IPS-18a (cell line): ENCODE data around the gene CARD11.

Experiments used
- H3K27ac ChIP-seq: one replicate; pipeline ENCODE4 v1.5.1; 2013; ENCODE audit warnings: low read length
- H3K27me3 ChIP-seq: one replicate; pipeline ENCODE4 v1.6.1; 2013; ENCODE audit warnings: mild to moderate bottlenecking, low read length; ENCODE audit not compliant: control insufficient read depth, insufficient read depth
- H3K36me3 ChIP-seq: one replicate; pipeline ENCODE4 v1.6.1; 2013; ENCODE audit warnings: low read depth, low read length; ENCODE audit not compliant: control insufficient read depth
- H3K4me1 ChIP-seq: one replicate; pipeline ENCODE4 v1.6.1; 2013; ENCODE audit warnings: low read depth, low read length; ENCODE audit not compliant: control insufficient read depth
- H3K4me3 ChIP-seq: one replicate; pipeline ENCODE4 v1.5.1; 2013; ENCODE audit warnings: low read length
- H3K9ac ChIP-seq: one replicate; pipeline ENCODE4 v1.6.1; 2013; ENCODE audit warnings: mild to moderate bottlenecking, low read length, moderate library complexity
- H3K9me3 ChIP-seq: one replicate; pipeline ENCODE4 v1.6.1; 2013; ENCODE audit warnings: low read depth, low read length; ENCODE audit not compliant: control insufficient read depth

Gene CARD11

GRCh38 chr7:2936301-2936700, 107.4 kb downstream of the CARD11 start:
- Histone ChIP-seq H3K36me3 (no peaks in the 10 kb centered on the region), H3K27ac (no peak overlapping the region), H3K4me3 (no peak overlapping the region), H3K9ac (no peak overlapping the region), H3K9me3 (no peaks in the 10 kb centered on the region), H3K27me3 (no peaks in the 10 kb centered on the region), H3K4me1 (peaks cover 5% of the 10 kb centered on the region)

GRCh38 chr7:2934984-2935740, 108.5 kb downstream of the CARD11 start:
- Histone ChIP-seq H3K9me3 (no peaks in the 10 kb centered on the region), H3K27me3 (no peaks in the 10 kb centered on the region), H3K9ac (no peak overlapping the region), H3K27ac (no peak overlapping the region), H3K4me1 (peaks cover 5% of the 10 kb centered on the region), H3K36me3 (no peaks in the 10 kb centered on the region), H3K4me3 (no peak overlapping the region)

DNA sequence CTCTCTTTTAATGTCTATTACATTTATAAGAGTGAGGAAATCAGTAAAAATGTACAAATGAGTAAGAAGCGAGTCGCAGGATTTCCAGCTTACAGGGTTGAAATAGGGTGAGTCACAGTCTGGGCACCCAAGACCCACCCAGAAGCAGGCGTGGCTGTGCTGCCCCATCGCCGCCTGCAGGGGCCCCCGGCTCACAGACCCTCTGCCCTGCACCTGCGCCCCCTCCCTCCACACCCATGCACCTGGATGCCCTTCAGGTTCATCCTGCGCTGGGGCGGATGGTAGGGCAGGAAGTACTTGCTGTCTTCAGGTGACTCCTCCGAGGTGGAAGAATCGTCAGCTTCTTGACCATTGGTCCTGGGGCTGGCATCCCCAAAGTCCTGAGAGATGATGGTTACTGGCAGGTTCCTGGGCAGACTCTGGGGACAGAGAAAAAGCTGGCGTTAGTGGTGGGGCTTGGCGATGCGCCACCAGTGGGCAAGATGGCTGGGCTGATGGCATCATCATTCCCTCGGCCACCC, 109.4 kb downstream of the CARD11 start:
- Histone ChIP-seq H3K9me3 (no peaks in the 10 kb centered on the region), H3K4me1 (peaks cover 5% of the 10 kb centered on the region), H3K4me3 (no peak overlapping the region), H3K27ac (no peak overlapping the region), H3K36me3 (no peaks in the 10 kb centered on the region), H3K9ac (no peak overlapping the region), H3K27me3 (no peaks in the 10 kb centered on the region)

DNA sequence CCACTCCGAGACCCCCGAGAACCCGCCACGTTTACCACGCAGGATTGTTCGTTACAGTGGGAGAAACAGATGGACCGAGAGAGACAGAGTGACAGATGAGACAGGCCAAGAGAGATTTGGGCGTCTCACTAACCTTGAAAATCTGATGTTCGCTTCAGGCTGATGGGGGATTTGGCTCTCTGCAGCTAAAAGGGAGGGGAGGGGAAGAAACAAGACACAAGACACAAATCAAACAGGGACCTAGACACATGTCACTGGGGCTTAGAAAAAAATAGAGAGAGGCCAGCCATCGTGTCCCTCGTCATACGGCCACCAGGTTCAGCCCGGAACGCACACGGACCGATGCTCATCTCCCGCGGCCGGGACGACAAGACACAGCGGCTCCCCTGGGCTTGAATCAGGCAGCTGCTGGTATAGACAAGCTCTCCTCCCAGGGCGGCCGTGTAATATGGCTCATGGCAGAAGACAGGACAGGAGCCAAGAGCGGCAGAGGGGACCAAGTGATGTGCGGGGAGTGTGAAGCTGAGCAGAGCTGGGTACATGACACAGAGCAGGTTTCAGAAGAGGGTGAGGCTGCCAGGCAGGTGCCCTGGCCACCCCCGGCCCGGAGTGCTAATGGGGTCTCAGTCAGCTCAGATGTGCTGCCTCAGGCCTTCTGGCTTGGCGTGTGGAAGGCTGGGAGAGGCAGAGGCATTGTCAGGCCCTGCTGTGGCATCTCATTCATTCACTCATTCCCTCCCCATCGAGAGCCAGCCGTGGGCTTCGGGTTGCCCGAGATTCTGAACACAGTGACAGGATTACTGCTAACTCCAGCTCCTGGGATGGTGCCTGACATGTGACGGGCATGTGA, 111.0 kb downstream of the CARD11 start:
- Histone ChIP-seq H3K4me1 (no peaks in the 10 kb centered on the region), H3K4me3 (no peak overlapping the region), H3K36me3 (no peaks in the 10 kb centered on the region), H3K27me3 (no peaks in the 10 kb centered on the region), H3K27ac (no peak overlapping the region), H3K9me3 (no peaks in the 10 kb centered on the region), H3K9ac (no peak overlapping the region)

- H3K27me3 ChIP-seq, result no peaks in the 10 kb centered on the region
- H3K4me1 ChIP-seq, result no peaks in the 10 kb centered on the region
- no peaks in the 10 kb centered on the region for H3K9me3 ChIP-seq
- no peak overlapping the region for H3K27ac ChIP-seq
- H3K4me3 ChIP-seq, result no peak overlapping the region
- H3K36me3 ChIP-seq, result no peaks in the 10 kb centered on the region
- no peak overlapping the region for H3K9ac ChIP-seq
Measured at GRCh38 chr7:2931034-2931415, 112.6 kb downstream of the CARD11 start.

GRCh38 chr7:2930310-2931033, 113.2 kb downstream of the CARD11 start:
- Histone ChIP-seq H3K9me3 (no peaks in the 10 kb centered on the region), H3K27me3 (no peaks in the 10 kb centered on the region), H3K36me3 (no peaks in the 10 kb centered on the region), H3K27ac (no peak overlapping the region), H3K4me1 (no peaks in the 10 kb centered on the region), H3K4me3 (no peak overlapping the region), H3K9ac (no peak overlapping the region)

- H3K9ac ChIP-seq, result no peak overlapping the region
- H3K36me3 ChIP-seq, result no peaks in the 10 kb centered on the region
- no peaks in the 10 kb centered on the region for H3K9me3 ChIP-seq
- H3K27ac ChIP-seq, result no peak overlapping the region
- no peaks in the 10 kb centered on the region for H3K4me1 ChIP-seq
- H3K27me3 ChIP-seq, result no peaks in the 10 kb centered on the region
- H3K4me3 ChIP-seq, result no peak overlapping the region
Measured at GRCh38 chr7:2929321-2930201, 114.1 kb downstream of the CARD11 start.

- Histone ChIP-seq H3K4me3 (no peak overlapping the region), H3K9ac (no peak overlapping the region), H3K9me3 (no peaks in the 10 kb centered on the region), H3K4me1 (no peaks in the 10 kb centered on the region), H3K36me3 (no peaks in the 10 kb centered on the region), H3K27ac (no peak overlapping the region), H3K27me3 (no peaks in the 10 kb centered on the region)
Measured at GRCh38 chr7:2928613-2929311, 114.9 kb downstream of the CARD11 start.

DNA sequence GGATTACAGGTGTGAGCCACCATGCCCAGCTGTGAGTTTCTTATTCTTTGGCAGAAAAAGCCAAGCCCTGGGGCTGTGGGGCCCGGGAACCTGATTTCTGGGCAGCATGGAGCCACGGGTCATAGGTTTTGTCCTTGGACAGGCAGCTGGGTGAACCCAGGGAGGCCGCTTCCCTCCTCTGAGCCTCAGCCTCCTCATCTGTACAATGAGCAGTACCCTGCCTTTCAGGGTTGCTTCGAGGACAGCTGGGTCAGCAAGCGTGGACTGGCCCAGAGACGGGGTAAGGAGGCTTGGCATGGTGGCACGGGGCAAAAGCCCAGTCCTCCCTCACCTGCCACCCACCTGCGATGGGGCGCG, 115.4 kb downstream of the CARD11 start:
- H3K9me3 ChIP-seq, result no peaks in the 10 kb centered on the region
- no peaks in the 10 kb centered on the region for H3K4me1 ChIP-seq
- no peaks in the 10 kb centered on the region for H3K36me3 ChIP-seq
- H3K4me3 ChIP-seq, result no peak overlapping the region
- no peak overlapping the region for H3K9ac ChIP-seq
- no peak overlapping the region for H3K27ac ChIP-seq
- H3K27me3 ChIP-seq, result no peaks in the 10 kb centered on the region

GRCh38 chr7:2927592-2927991, 116.1 kb downstream of the CARD11 start:
- H3K27ac ChIP-seq, result no peak overlapping the region

More at GRCh38 chr7:2927592-2927991, 116.1 kb downstream of the CARD11 start:
- no peaks in the 10 kb centered on the region for H3K36me3 ChIP-seq
- H3K9me3 ChIP-seq, result no peaks in the 10 kb centered on the region
- no peaks in the 10 kb centered on the region for H3K27me3 ChIP-seq
- no peak overlapping the region for H3K4me3 ChIP-seq
- H3K4me1 ChIP-seq, result no peaks in the 10 kb centered on the region
- no peak overlapping the region for H3K9ac ChIP-seq
